Endothelial cell of hepatic sinusoid (primary cell): ENCODE data around the gene MAGEC1.
"Not testable (repeated sequence)": the region's sequence is repeated elsewhere in the genome, so short reads cannot be mapped to it uniquely, and the experiment has no call there.

ENCODE experiments used
- in situ Hi-C: cut with HindIII; loops from 2 replicates; pipeline ENCODE4 v1.10.0; 2017; ENCODE audit warnings: low sequenced_read_pairs

The MAGEC1 gene

DNA sequence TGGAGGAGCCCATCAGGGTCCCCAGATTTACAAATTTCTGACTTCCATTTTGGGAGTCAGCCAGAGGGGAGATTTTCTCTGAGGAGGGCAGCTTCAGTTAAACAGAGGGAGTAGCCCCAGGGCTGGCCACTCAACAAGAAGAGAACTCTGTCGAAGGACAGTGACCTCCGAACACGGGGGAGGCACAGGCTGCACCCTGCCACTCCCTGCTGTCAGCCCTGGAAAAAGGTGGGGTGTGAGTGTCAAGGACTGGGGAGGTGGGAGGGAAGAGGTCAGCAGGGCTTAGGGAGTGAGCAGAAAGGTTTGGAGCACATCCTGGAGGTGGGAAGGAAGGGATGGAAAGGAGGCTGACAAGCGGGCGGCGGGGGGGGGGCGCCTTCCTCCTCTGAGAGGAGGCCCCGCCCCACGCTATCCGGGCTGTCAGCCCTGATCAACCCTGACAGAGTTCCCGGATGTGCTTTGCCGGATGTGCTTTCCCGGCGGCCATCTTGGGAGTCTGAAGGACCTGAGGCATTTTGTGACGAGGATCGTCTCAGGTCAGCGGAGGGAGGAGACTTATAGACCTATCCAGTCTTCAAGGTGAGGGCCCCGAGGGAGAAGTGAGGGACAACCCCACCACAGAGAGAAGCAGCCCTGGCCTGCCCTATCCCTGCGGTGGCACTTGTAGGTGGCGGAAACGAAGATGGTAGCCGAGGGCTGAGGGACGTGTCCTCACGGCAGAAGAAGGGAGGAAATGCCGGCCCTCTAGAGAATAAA is at the start of gene MAGEC1:
Gene MAGEC1, plus strand, starts transcription at position 495 of the 756 bp plus-strand sequence. CDS start 1,179 bp downstream, outside the sequence.
- in situ Hi-C loops, result no loop called here

DNA sequence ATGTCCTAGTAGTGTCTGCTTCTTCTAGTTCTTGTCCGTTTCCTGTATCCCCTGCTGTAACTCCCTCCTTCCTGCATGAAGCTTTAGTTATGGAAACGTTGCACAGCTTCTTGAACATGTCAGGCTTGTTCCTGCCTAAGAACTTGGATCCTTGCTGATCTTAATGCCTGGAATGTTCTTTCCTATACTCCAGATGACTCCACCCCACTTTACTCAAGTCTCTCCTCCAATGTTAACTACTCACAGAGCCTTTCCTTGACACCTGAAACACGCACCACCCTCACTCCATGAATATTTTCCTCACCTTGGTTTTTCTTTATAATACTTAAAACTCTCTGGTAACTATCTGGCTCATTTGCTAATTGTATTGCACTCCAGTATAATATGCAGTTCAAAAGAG is 46.2 kb upstream of the MAGEC1 start:
- in situ Hi-C loops, result no loop called here

DNA sequence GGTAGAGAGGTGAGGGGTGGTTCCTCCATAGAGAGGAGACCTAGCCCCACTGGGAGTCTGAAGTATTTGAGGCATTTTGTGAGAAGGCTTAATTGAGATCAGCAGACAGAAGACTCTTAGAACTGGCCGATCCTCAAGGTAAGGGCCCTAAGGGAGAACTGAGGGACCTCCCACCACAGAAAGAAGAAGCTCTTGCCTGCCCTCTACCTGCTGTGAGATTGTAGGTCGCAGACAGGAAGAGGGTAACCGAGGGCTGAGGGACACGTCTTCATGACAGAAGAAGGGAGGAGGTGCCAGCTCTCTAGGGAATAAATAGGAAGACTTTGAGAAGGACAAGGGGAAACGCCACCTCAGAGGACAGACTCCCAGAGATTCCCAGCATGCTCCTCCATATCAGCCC is 24.1 kb upstream of the MAGEC1 start:
- in situ Hi-C loops, result no loop called here

GRCh38 chrX:141888811-141889210 is 14.9 kb upstream of the MAGEC1 start:
- in situ Hi-C loops, result not testable (repeated sequence)

DNA sequence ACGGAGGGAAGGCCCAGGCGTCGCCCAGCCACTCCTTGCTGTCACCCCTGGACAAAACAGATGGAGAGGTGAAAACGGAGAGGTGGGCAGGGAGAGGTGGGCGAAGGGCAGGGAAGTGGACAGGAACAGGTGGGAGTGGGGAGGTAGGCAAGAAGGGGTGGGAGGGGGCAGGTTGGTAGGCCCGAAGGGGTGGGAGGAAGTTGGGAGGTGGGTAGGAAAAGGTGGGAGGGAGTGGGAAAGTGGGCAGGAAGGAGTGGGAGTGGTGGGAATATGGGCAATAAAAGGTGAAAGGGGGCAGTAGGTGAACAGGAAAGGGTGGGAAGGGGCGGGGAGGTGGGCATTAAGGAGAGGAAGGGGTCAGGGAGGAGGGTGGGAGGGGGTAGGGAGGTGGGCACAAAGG is 9.0 kb upstream of the MAGEC1 start:
- in situ Hi-C loops, result no loop called here

DNA sequence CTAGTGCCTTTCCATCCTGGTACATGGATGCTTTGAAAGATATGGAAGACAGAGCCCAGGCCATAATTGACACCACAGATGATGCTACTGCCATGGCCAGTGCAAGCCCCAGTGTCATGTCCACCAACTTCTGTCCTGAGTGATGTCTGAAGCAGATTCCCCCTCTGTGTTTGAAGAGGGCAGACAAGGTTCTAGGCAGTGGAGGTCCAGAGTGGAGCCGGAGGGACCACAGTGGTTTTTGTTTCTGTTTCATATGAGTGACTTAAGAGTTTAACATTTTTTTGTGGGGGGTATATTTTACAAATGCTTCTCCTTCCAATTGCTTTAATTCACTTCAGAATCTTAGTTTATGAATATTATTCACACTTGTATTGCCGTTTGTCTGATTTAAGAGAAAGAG is 6.0 kb upstream of the MAGEC1 start:
- in situ Hi-C loops, result no loop called here

DNA sequence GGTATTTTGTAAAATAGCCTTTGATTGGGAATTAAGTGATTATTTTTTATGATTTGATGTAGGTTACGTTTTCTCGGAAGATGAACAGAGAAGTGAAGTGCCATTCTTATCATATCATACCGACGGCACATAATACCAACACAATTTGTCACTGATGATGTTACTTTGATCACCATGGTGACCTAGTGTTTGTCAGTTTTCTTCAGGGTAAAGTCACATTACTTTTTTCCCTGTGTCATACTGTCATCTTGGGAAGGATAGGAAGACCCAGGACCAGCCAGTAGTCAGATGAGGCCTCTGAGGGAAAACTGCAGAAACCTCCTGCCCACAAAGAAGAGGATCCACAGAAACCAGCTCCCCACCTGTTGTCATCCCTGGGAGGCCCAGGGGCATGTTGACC is 1.3 kb upstream of the MAGEC1 start:
- in situ Hi-C loops, result no loop called here

DNA sequence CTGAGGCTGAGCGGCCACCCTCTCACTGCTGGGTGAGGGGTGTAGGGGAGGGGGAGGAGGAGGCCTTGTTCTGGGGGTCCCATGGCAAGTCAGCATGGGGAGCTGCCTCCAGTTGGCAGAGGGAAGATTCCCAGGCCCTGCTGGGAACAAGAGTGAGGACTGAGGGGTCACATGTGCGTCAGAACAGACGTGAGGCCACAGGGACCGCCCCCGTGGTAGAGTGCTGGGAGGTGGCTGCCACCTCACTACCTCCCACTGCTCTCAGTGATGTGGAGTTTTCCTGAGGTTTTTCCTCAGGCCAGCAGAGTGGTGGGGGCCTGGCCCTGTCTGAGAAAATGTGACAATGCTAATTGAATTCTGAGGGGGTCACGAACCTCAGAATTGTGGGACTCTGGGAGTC is 568 bp downstream of the MAGEC1 start:
- in situ Hi-C loops, result no loop called here

DNA sequence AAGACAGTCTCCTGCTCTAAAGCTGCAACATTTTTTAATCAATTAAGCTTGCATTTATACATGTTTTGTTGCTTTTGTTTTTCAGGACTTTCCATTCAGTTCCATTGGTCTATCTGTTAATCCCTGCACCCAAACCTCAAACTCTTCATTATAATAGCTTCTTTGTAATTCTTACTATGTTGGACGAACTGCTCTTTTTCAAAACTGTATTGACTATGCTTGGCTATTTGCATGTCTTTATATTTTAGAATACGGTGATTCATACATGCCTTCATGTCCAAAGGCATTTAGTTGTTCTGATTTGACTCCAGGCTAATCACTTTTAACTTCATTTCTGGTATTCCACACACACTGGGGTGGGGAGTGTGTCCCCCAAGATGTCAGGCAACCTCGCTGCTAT is 14.1 kb downstream of the MAGEC1 start:
- in situ Hi-C loops, result no loop called here

GRCh38 chrX:141924293-141924692 is 20.6 kb downstream of the MAGEC1 start:
- in situ Hi-C loops, result no loop called here

- in situ Hi-C loops, result no loop called here
Observed at GRCh38 chrX:141928432-141928831, 24.7 kb downstream of the MAGEC1 start.

DNA sequence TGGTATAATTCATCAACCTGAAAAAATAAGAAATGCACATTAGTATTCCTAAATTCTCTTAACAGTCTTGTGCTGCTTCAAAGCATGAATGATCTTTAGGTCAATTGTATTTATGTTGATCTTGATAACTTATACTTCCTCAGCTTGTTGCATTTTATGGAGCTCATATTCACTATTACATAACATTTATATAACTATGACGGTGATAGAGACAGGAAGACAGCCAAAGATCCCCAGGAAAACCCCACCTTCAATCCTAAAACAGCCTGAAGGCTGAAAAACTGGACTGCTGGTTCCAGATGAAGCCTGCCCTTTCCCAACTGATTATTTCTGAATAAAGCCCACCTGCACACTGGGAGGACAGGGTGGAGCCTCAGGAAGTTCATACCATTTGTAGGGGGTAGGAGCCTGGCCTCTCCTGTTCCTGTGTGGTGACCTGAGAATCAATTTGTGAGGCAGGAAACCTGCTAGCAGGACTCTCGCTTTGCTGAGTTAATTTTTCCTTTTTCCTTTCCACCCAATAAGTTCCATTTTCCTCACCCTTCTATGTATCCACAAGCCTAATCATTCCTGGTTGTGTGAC is 30.5 kb downstream of the MAGEC1 start:
- in situ Hi-C loops, result no loop called here

DNA sequence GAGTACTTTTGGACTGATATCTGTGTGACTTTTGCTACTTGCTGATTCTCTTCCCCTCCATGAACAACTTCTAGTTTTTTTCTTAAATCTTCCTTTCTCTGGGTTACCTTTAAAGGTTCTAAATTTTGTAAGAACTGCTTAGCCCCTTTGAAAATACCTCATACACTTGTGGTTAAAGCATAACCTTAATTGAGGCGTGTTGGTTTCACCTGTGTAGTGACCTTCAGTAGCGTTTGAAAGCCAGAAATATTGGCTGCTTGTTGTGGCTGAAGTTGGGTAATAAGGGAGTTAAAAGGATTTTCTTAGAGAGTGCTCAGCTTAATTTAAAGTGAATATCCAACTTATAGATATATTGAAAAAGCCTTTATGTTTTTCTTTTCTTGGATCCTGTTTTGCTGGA is 32.0 kb downstream of the MAGEC1 start:
- in situ Hi-C loops, result no loop called here

DNA sequence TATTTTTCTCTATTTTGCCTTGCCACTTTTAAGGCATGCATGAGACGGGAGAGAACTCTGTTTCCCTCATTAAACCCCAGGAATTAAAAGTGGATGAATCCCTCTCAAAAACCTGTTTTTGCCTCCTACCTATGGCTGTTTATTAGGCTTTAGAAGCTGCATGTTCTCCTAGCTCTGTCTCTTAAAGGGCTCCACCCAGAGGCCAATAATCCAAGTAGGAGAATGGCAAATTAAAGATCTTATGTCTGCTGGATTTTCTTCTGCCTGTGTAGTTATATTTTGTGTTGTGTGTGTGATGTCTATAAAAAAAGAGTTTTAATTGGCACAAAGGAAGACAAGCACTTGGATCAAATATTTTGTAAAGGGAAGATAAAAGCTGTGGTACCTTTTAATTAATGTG is 32.4 kb downstream of the MAGEC1 start:
- in situ Hi-C loops, result no loop called here

DNA sequence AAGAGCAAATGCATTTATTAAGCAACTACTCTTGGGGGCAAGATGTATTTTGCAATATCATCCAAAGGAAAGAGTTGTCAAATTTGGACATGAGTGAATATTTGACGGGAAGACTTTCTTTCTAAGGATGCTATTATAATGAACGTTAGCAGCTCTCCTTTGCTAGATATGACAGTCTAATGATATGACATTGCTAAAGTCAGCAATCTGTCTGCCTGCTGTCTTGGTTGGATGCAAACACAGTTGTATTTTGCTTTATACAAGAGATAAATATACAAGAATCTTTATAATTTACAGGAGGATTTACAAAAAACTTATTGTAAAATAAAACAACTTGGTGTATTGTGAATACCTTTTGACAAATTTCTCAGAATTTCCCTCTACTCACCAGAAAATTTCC is 37.5 kb downstream of the MAGEC1 start:
- in situ Hi-C loops, result no loop called here

DNA sequence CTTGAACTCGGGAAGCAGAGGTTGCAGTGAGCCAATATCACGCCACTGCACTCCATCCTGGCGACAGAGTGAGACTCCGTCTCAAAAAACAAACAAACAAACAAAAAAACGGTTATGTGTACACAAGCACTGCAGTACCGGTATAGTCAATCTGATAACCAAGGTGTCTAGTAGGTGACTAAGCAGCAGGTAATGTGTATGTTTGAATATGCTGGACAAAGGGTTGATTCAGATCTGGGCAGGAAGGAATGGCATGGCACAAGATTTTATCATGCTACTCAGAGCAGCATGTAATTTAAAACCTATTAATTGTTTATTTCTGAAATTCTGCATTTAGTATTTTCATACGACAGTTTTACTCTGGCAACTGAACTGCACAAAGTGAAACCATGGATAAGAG is 41.7 kb downstream of the MAGEC1 start:
- in situ Hi-C loops, result no loop called here

DNA sequence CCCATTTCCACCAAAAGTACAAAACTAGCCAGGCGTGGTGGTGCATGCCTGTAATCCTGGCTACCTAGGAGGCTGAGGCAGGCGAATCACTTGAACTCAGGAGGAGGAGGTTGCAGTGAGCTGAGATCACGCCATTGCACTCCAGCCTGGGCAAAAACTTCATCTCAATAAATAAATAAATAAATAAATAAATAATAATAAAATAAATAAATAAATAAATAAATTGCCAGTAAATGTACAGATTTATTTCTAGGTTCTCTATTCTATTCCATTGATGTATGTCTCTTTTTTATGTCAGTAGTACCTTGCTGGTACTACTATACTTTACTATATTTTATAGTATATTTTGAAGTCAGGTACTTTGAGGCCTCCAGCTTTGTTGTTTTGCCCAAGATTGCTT is 43.7 kb downstream of the MAGEC1 start:
- in situ Hi-C loops, result no loop called here

- in situ Hi-C loops, result no loop called here
Observed at GRCh38 chrX:141952603-141953002, 48.9 kb downstream of the MAGEC1 start.

- in situ Hi-C loops, result no loop called here
Observed at GRCh38 chrX:141958675-141959074, 55.0 kb downstream of the MAGEC1 start.
